ENCODE results near the gene TTBK2. TPM values are rescaled to one million over a fixed set of nuclear protein-coding genes. Genes with fewer than 3 reads are reported as not detected.

The TTBK2 gene
- total RNA-seq, 1 experiment from 2014 or later: 10.6 TPM

DNA sequence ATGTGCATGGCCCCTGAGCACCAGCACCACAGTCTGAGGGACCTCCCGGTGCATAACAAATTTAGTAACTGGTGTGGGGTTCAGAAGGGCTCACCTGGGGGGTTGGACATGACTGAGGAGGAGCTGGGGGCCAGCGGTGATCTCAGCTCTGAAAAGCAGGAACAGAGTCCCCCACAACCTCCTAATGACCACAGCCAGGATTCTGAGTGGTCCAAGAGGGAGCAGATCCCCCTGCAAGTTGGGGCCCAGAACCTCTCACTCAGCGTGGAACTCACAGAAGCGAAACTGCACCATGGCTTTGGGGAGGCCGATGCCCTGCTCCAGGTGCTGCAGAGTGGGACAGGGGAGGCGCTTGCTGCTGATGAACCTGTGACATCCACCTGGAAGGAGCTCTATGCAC lies 226.6 kb downstream of the TTBK2 start:
- Mint-ChIP-seq H3K4me1 (peaks cover 0 to 3% of the 10 kb centered on the region in 2 experiments; a peak in 1 of 4 replicates), H3K36me3 (ENCODE audit: insufficient read depth in 1 of 3, low read depth in 3 of 3) (peaks cover 0 to 14% (median 2%) of the 10 kb centered on the region in 3 experiments; a peak in 2 of 7 replicates), H3K27ac (peak overlapping the region in 2 of 3 experiments; percentile 77 to 95; a peak in 2 of 7 replicates), H3K9me3 (no peaks in the 10 kb centered on the region), H3K4me3 (no peak overlapping the region), H3K27me3 (ENCODE audit: low read depth) (no peaks in the 10 kb centered on the region)
- WGBS (ENCODE audit: extremely low coverage, insufficient read length, low lambda C conversion rate): no CpG with 5 or more reads among the region's 6 CpGs
- DNase-seq: no peak
- Histone ChIP-seq H4K8ac (replicated peaks; ENCODE audit: insufficient read length, low read depth, low read length) (no peak overlapping the region), H3K23me2 (ENCODE audit: insufficient read length, low read depth, low read length, poor library complexity, severe bottlenecking) (no peaks in the 10 kb centered on the region), H3K27me3 (ENCODE audit: insufficient read depth, low read length) (no peaks in the 10 kb centered on the region), H3K79me1 (ENCODE audit: insufficient read depth, low read depth, low read length, poor library complexity, severe bottlenecking) (no peaks in the 10 kb centered on the region), H3K18ac (ENCODE audit: insufficient read length, low read depth, low read length) (no peak overlapping the region), H3K9ac (ENCODE audit: extremely low read depth, insufficient read length, low read length) (no peak overlapping the region), H2BK5ac (ENCODE audit: insufficient read length, low read length) (no peak overlapping the region), H3K56ac (ENCODE audit: insufficient read length, low read depth, low read length) (no peak overlapping the region), H4K5ac (ENCODE audit: insufficient read length, low read depth, low read length) (no peak overlapping the region), H3K23ac (ENCODE audit: insufficient read length, low read depth, low read length) (no peak overlapping the region), H2AK5ac (ENCODE audit: insufficient read length, low read length) (no peak overlapping the region), H2BK20ac (ENCODE audit: low read depth, low read length, poor library complexity, severe bottlenecking) (no peak overlapping the region), H4K20me1 (ENCODE audit: control insufficient read depth, insufficient read depth, insufficient read length) (no peaks in the 10 kb centered on the region), H2BK12ac (ENCODE audit: insufficient read length, low read depth, low read length) (no peak overlapping the region), H2BK15ac (ENCODE audit: low read depth, low read length) (no peak overlapping the region), H4K91ac (ENCODE audit: insufficient read length, low read depth, low read length) (no peak overlapping the region), H3K14ac (ENCODE audit: insufficient read depth, low read length) (no peak overlapping the region), H3K4ac (ENCODE audit: low read depth, low read length) (no peak overlapping the region), H3K4me2 (ENCODE audit: insufficient read depth, insufficient read length, low read length) (no peak overlapping the region), H2AFZ (ENCODE audit: low read length) (no peak overlapping the region), H3K4me1 (ENCODE audit: insufficient read depth, low read length) (no peaks in the 10 kb centered on the region), H3K79me2 (ENCODE audit: insufficient read depth, low read length) (no peaks in the 10 kb centered on the region), H3K9me3 (ENCODE audit: control insufficient read depth, low read depth, low read length) (no peaks in the 10 kb centered on the region), H3K27ac (ENCODE audit: insufficient read length, low read depth, low read length) (no peak overlapping the region), H3T11ph (ENCODE audit: low read length) (no peak overlapping the region), H2BK120ac (ENCODE audit: low read depth, low read length, poor library complexity, severe bottlenecking) (no peak overlapping the region)
- no peak for TF ChIP-seq CTCF (conservative IDR thresholded peaks at IDR 0.05)

All from H9 (cell line).